SH-SY5Y (cell line): ENCODE measurements around the gene ASMTL.

Source experiments
- GATA2 ChIP-seq: IDR thresholded peaks from 2 replicates; pipeline ENCODE4 v1.6.1; 2011; ENCODE audit warnings: mild to moderate bottlenecking, low read depth, low read length
- GATA3 ChIP-seq: IDR thresholded peaks from 2 replicates; pipeline ENCODE4 v1.6.1; 2011; ENCODE audit warnings: low read depth, mild to moderate bottlenecking, low read length, moderate library complexity

DNA sequence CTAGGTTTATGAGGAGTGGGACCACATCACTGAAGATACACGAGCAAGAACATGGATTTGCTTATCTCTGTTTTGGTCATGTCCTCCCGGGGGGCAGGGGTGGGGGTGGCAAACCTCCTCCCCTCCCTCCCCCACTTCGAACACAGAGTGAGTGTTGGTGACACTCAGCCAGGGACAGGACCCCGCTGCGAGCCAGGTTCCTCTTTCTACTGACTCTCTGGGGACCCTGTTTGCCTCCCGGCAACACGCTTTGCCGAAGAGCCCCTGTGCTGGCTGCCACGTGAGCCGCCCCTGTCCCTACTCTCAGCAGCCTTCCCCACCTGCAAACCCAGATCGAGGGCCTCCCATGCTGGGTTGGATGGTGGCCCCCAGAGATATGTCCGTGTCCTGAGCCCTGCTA lies 49.5 kb upstream of the ASMTL start:
- TF ChIP-seq GATA2 (no peak), GATA3 (no peak)
